Measurements from ENCODE around the gene LRRC73. TPM values are rescaled to one million over a fixed set of nuclear protein-coding genes. Genes with fewer than 3 reads are reported as not detected.

LRRC73 gene
- total RNA-seq, 1 donor from 2014 or later: 0.40 TPM

- H3K4me3 Mint-ChIP-seq (ENCODE audit: unreplicated experiment): no peak overlapping the region
- no peak overlapping the region for H3K27ac Mint-ChIP-seq (ENCODE audit: unreplicated experiment)
- no peaks in the 10 kb centered on the region for H3K27me3 Mint-ChIP-seq (ENCODE audit: unreplicated experiment)
- H3K9me3 Mint-ChIP-seq (ENCODE audit: unreplicated experiment): no peaks in the 10 kb centered on the region
- TF ChIP-seq, protein P1, sequence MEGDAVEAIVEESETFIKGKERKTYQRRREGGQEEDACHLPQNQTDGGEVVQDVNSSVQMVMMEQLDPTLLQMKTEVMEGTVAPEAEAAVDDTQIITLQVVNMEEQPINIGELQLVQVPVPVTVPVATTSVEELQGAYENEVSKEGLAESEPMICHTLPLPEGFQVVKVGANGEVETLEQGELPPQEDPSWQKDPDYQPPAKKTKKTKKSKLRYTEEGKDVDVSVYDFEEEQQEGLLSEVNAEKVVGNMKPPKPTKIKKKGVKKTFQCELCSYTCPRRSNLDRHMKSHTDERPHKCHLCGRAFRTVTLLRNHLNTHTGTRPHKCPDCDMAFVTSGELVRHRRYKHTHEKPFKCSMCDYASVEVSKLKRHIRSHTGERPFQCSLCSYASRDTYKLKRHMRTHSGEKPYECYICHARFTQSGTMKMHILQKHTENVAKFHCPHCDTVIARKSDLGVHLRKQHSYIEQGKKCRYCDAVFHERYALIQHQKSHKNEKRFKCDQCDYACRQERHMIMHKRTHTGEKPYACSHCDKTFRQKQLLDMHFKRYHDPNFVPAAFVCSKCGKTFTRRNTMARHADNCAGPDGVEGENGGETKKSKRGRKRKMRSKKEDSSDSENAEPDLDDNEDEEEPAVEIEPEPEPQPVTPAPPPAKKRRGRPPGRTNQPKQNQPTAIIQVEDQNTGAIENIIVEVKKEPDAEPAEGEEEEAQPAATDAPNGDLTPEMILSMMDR (IDR thresholded peaks at IDR 0.05): no peak
- DNase-seq (ENCODE audit: extremely low spot score, unreplicated experiment): no peak
- peaks cover 67% of the 10 kb centered on the region for H3K4me1 Mint-ChIP-seq (ENCODE audit: unreplicated experiment)
- H3K36me3 Mint-ChIP-seq (ENCODE audit: unreplicated experiment): peaks cover 5% of the 10 kb centered on the region
Measured at GRCh38 chr6:43493833-43494232, 16.3 kb downstream of the LRRC73 start.

DNA sequence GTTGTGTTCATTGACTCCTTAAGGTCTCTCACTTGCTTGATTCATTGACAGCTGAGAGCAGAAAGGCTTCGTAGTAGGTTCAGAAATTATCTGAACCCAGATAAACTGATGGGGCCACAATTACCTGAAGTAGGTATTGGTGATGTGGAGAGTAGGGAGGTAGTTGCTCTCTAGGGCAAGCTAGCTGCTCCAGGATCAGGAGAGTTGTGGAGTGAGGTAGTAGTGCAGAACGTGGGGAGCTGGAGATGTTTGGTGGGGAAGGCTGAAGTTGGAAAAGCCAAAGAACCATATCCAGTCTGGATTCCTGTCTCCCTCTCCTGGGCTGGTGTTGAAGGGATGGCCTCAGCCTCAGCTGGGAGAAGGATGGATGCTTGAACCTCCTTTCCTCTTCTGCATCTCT is 16.9 kb downstream of the LRRC73 start:
- TF ChIP-seq, protein P1 (IDR thresholded peaks at IDR 0.05): no peak
- Mint-ChIP-seq H3K27ac (ENCODE audit: unreplicated experiment) (no peak overlapping the region), H3K36me3 (ENCODE audit: unreplicated experiment) (peaks cover 1% of the 10 kb centered on the region), H3K27me3 (ENCODE audit: unreplicated experiment) (no peaks in the 10 kb centered on the region), H3K4me3 (ENCODE audit: unreplicated experiment) (no peak overlapping the region), H3K9me3 (ENCODE audit: unreplicated experiment) (no peaks in the 10 kb centered on the region), H3K4me1 (ENCODE audit: unreplicated experiment) (peaks cover 74% of the 10 kb centered on the region)
- DNase-seq (ENCODE audit: extremely low spot score, unreplicated experiment): no peak

GRCh38 chr6:43492673-43493072 is 17.5 kb downstream of the LRRC73 start:
- Mint-ChIP-seq H3K36me3 (ENCODE audit: unreplicated experiment) (peaks cover 2% of the 10 kb centered on the region), H3K27me3 (ENCODE audit: unreplicated experiment) (no peaks in the 10 kb centered on the region), H3K4me1 (ENCODE audit: unreplicated experiment) (peaks cover 74% of the 10 kb centered on the region), H3K27ac (ENCODE audit: unreplicated experiment) (peak overlapping the region; percentile 84), H3K9me3 (ENCODE audit: unreplicated experiment) (no peaks in the 10 kb centered on the region), H3K4me3 (ENCODE audit: unreplicated experiment) (no peak overlapping the region)
- no peak for DNase-seq (ENCODE audit: extremely low spot score, unreplicated experiment)
- TF ChIP-seq, protein P1 (IDR thresholded peaks at IDR 0.05): no peak

GRCh38 chr6:43491750-43492661 is 18.1 kb downstream of the LRRC73 start:
- H3K36me3 Mint-ChIP-seq (ENCODE audit: unreplicated experiment): peaks cover 2% of the 10 kb centered on the region
- H3K4me3 Mint-ChIP-seq (ENCODE audit: unreplicated experiment): peak overlapping the region; percentile 47
- no peaks in the 10 kb centered on the region for H3K9me3 Mint-ChIP-seq (ENCODE audit: unreplicated experiment)
- no peaks in the 10 kb centered on the region for H3K27me3 Mint-ChIP-seq (ENCODE audit: unreplicated experiment)
- DNase-seq (ENCODE audit: extremely low spot score, unreplicated experiment): no peak
- peak overlapping the region; percentile 84 for H3K27ac Mint-ChIP-seq (ENCODE audit: unreplicated experiment)
- peaks cover 68% of the 10 kb centered on the region for H3K4me1 Mint-ChIP-seq (ENCODE audit: unreplicated experiment)
- TF ChIP-seq, protein P1 (IDR thresholded peaks at IDR 0.05): no peak

GRCh38 chr6:43490523-43490939 is 19.6 kb downstream of the LRRC73 start:
- Mint-ChIP-seq H3K4me3 (ENCODE audit: unreplicated experiment) (no peak overlapping the region), H3K4me1 (ENCODE audit: unreplicated experiment) (peaks cover 53% of the 10 kb centered on the region), H3K9me3 (ENCODE audit: unreplicated experiment) (no peaks in the 10 kb centered on the region), H3K36me3 (ENCODE audit: unreplicated experiment) (peaks cover 2% of the 10 kb centered on the region), H3K27me3 (ENCODE audit: unreplicated experiment) (no peaks in the 10 kb centered on the region), H3K27ac (ENCODE audit: unreplicated experiment) (no peak overlapping the region)
- TF ChIP-seq, protein P1 (IDR thresholded peaks at IDR 0.05): no peak
- DNase-seq (ENCODE audit: extremely low spot score, unreplicated experiment): no peak
